GM06990 (cell line): ENCODE results near the gene ABCA12.

ENCODE experiments used
- DNase-seq: peaks from one replicate; pipeline ENCODE4 v3.0.0-alpha.2; 2011; ENCODE audit not compliant: insufficient read length; ENCODE audit errors: extremely low read depth
- H3K27me3 ChIP-seq: replicated peaks from 2 replicates; pipeline ENCODE4 v1.6.0; 2011; ENCODE audit warnings: low read length; ENCODE audit not compliant: control insufficient read depth, insufficient read depth
- H3K36me3 ChIP-seq: 2 replicates; pipeline ENCODE4 v1.5.1; 2011; ENCODE audit warnings: low read length; ENCODE audit not compliant: control insufficient read depth, insufficient read depth
- H3K4me3 ChIP-seq: replicated peaks from 2 replicates; pipeline ENCODE4 v1.5.1; 2011; ENCODE audit warnings: low read depth, mild to moderate bottlenecking, control low read depth, low read length
- TF ChIP-seq, protein P1 (sequence below): IDR thresholded peaks from 2 replicates; pipeline ENCODE4 v1.5.1; 2011; ENCODE audit warnings: low read length, control low read depth, mild to moderate bottlenecking, inconsistent platforms; ENCODE audit not compliant: insufficient read depth, poor library complexity, severe bottlenecking

The ABCA12 gene

GRCh38 chr2:215149486-215149885 is 11.1 kb upstream of the ABCA12 start:
- H3K27me3 ChIP-seq: no peaks in the 10 kb centered on the region
- TF ChIP-seq, protein P1, sequence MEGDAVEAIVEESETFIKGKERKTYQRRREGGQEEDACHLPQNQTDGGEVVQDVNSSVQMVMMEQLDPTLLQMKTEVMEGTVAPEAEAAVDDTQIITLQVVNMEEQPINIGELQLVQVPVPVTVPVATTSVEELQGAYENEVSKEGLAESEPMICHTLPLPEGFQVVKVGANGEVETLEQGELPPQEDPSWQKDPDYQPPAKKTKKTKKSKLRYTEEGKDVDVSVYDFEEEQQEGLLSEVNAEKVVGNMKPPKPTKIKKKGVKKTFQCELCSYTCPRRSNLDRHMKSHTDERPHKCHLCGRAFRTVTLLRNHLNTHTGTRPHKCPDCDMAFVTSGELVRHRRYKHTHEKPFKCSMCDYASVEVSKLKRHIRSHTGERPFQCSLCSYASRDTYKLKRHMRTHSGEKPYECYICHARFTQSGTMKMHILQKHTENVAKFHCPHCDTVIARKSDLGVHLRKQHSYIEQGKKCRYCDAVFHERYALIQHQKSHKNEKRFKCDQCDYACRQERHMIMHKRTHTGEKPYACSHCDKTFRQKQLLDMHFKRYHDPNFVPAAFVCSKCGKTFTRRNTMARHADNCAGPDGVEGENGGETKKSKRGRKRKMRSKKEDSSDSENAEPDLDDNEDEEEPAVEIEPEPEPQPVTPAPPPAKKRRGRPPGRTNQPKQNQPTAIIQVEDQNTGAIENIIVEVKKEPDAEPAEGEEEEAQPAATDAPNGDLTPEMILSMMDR: no peak

DNA sequence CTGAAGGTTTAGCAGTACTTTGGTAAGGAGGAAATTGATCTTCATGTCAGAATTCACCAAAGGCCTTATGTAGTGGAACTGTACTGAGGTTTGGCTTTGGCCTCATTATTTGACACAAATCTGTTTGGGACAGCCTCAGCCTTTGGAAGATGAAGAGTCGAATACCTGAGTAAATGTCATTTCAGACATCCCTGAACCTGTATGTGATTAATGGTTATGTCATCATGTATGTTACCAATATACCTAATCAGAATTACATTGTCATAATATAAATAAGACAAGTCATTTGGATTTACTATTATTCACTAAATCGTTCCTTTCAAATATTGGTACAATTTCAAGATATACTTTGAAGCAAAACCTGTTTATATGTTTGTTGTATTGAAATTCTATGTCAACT is 10.6 kb upstream of the ABCA12 start:
- no peak for DNase-seq
- TF ChIP-seq, protein P1: no peak
- no peaks in the 10 kb centered on the region for H3K36me3 ChIP-seq
- no peaks in the 10 kb centered on the region for H3K27me3 ChIP-seq
- H3K4me3 ChIP-seq: no peak overlapping the region

More at GRCh38 chr2:215149486-215149885, 11.1 kb upstream of the ABCA12 start:
- H3K4me3 ChIP-seq: no peak overlapping the region
- no peak for DNase-seq
- H3K36me3 ChIP-seq: no peaks in the 10 kb centered on the region

DNA sequence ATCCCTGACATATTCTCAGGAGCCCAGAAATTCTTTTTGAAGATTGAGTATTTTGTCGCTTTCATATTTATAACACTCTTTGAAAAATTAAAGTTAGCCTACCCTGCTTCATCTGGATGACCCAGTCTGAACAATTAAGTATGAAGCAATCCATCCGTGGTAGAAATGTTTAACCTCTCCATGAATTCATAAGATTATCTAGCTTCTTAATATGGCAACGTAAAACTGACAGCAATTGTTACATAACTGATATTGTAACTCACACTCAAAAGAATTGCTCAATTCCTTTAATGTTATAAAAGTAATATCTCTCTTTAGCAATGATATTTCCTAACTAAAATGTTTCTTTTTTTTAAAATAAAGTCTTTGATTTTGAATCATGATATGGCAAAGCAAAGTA is 7.2 kb upstream of the ABCA12 start:
- TF ChIP-seq, protein P1: no peak
- no peak for DNase-seq
- H3K4me3 ChIP-seq: no peak overlapping the region
- no peaks in the 10 kb centered on the region for H3K36me3 ChIP-seq
- H3K27me3 ChIP-seq: no peaks in the 10 kb centered on the region

DNA sequence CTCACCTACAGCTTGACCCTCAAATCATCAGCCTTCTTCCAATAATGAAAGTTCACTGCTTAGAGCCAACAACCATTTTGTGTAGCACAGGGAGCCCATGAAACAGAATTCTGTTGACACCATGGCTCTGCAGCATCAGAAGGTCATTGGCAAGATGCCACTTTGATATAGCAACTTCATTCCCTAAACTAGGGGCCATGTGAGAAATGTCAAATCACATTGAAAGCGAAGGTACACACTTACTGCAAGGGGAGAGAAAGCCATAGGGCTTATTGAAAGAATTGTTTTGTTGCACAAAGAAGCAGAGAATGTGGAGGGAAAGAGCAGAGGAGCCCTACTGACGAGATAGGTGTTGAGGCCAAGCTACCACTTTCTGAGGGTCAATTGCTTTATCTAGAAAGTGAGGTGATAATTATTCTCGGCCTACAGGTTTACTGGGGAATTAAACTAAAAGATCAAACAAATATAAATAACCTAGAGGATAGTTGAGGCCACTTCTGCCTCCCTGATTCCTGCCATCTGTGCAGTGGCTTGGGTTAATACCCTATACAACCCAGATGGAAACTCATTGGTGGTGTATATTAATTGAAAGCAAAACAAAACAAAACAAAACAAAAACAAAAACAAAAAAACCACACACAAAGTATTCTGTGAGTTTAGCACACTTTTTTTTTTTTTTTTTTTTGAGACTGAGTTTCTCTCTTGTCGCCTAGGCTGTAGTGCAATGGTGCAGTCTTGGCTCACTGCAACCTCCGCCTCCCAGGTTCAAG is 5.9 kb upstream of the ABCA12 start:
- H3K27me3 ChIP-seq: no peaks in the 10 kb centered on the region
- H3K36me3 ChIP-seq: no peaks in the 10 kb centered on the region
- no peak for DNase-seq
- TF ChIP-seq, protein P1: no peak
- H3K4me3 ChIP-seq: no peak overlapping the region

- Histone ChIP-seq H3K36me3 (no peaks in the 10 kb centered on the region), H3K4me3 (no peak overlapping the region), H3K27me3 (no peaks in the 10 kb centered on the region)
- TF ChIP-seq, protein P1: no peak
- no peak for DNase-seq
Measured at GRCh38 chr2:215143458-215143857, 5.0 kb upstream of the ABCA12 start.
